Measurements from ENCODE around the gene PRDM10.

Gene PRDM10

GRCh38 chr11:130002846-130003716 lies 446 bp upstream of the PRDM10 start:
- peak; percentile 76 to 80 for ATAC-seq

GRCh38 chr11:130001461-130002351 lies 929 bp downstream of the PRDM10 start:
- ATAC-seq, result peak; percentile 21 to 27

GRCh38 chr11:130000552-130001176 lies 2.0 kb downstream of the PRDM10 start:
- ATAC-seq, result no peak

GRCh38 chr11:129999407-129999806 lies 3.2 kb downstream of the PRDM10 start:
- ATAC-seq, result no peak

- no peak for ATAC-seq
Measured at GRCh38 chr11:129998905-129999304, 3.7 kb downstream of the PRDM10 start.

- ATAC-seq, result no peak
Measured at GRCh38 chr11:129998107-129998506, 4.5 kb downstream of the PRDM10 start.

GRCh38 chr11:129997513-129997912 lies 5.1 kb downstream of the PRDM10 start:
- no peak for ATAC-seq

GRCh38 chr11:129996113-129996870 lies 6.3 kb downstream of the PRDM10 start:
- no peak for ATAC-seq

- ATAC-seq, result no peak
Measured at GRCh38 chr11:129995163-129995562, 7.5 kb downstream of the PRDM10 start.

GRCh38 chr11:129992161-129992944 lies 10.3 kb downstream of the PRDM10 start:
- ATAC-seq, result peak; percentile 44 to 76

- ATAC-seq, result no peak
Measured at GRCh38 chr11:129989149-129989813, 13.4 kb downstream of the PRDM10 start.

- no peak for ATAC-seq
Measured at GRCh38 chr11:129987950-129988349, 14.7 kb downstream of the PRDM10 start.

GRCh38 chr11:129985823-129986222 lies 16.8 kb downstream of the PRDM10 start:
- ATAC-seq, result no peak

- ATAC-seq, result no peak
Measured at GRCh38 chr11:129980086-129980485, 22.5 kb downstream of the PRDM10 start.

- no peak for ATAC-seq
Measured at GRCh38 chr11:129979046-129979605, 23.5 kb downstream of the PRDM10 start.

GRCh38 chr11:129978447-129978846 lies 24.2 kb downstream of the PRDM10 start:
- no peak for ATAC-seq

- ATAC-seq, result no peak
Measured at GRCh38 chr11:129976328-129976727, 26.3 kb downstream of the PRDM10 start.

- ATAC-seq, result no peak
Measured at GRCh38 chr11:129975543-129975942, 27.1 kb downstream of the PRDM10 start.

- no peak for ATAC-seq
Measured at GRCh38 chr11:129974672-129975071, 28.0 kb downstream of the PRDM10 start.

- no peak for ATAC-seq
Measured at GRCh38 chr11:129974237-129974636, 28.4 kb downstream of the PRDM10 start.

- ATAC-seq, result no peak
Measured at GRCh38 chr11:129973809-129974208, 28.8 kb downstream of the PRDM10 start.
